Measurements from ENCODE around the gene UBAP2.

The UBAP2 gene

GRCh38 chr9:33919276-33919897 lies 129.3 kb downstream of the UBAP2 start:
- peaks cover 80% of the 10 kb centered on the region for H3K36me3 ChIP-seq (ENCODE audit: low read depth)
- DNase-seq (ENCODE audit: low spot score): no peak
- no peaks in the 10 kb centered on the region for H3K9me3 ChIP-seq (ENCODE audit: severe bottlenecking)
- no peak for ATAC-seq (ENCODE audit: low read depth)
- TF ChIP-seq CTCF (IDR thresholded peaks at IDR 0.05; ENCODE audit: poor library complexity, severe bottlenecking): no peak
- H3K4me1 ChIP-seq (ENCODE audit: insufficient read depth, poor library complexity, severe bottlenecking): no peaks in the 10 kb centered on the region
- H3K4me3 ChIP-seq (ENCODE audit: severe bottlenecking): no peak overlapping the region
- H3K27me3 ChIP-seq (ENCODE audit: insufficient read depth, poor library complexity, severe bottlenecking): no peaks in the 10 kb centered on the region
- no peak overlapping the region for H3K27ac ChIP-seq (ENCODE audit: poor library complexity, severe bottlenecking)

- Histone ChIP-seq H3K36me3 (ENCODE audit: low read depth) (peaks cover 80% of the 10 kb centered on the region), H3K4me1 (ENCODE audit: insufficient read depth, poor library complexity, severe bottlenecking) (no peaks in the 10 kb centered on the region), H3K4me3 (ENCODE audit: severe bottlenecking) (no peak overlapping the region), H3K9me3 (ENCODE audit: severe bottlenecking) (no peaks in the 10 kb centered on the region), H3K27me3 (ENCODE audit: insufficient read depth, poor library complexity, severe bottlenecking) (no peaks in the 10 kb centered on the region), H3K27ac (ENCODE audit: poor library complexity, severe bottlenecking) (no peak overlapping the region)
- TF ChIP-seq CTCF (IDR thresholded peaks at IDR 0.05; ENCODE audit: poor library complexity, severe bottlenecking): no peak
- ATAC-seq (ENCODE audit: low read depth): no peak
- DNase-seq (ENCODE audit: low spot score): no peak
Observed at GRCh38 chr9:33917036-33917435, 131.7 kb downstream of the UBAP2 start.

GRCh38 chr9:33914887-33915628 lies 133.6 kb downstream of the UBAP2 start:
- peaks cover 67% of the 10 kb centered on the region for H3K36me3 ChIP-seq (ENCODE audit: low read depth)
- TF ChIP-seq CTCF (IDR thresholded peaks at IDR 0.05; ENCODE audit: poor library complexity, severe bottlenecking): no peak
- H3K4me1 ChIP-seq (ENCODE audit: insufficient read depth, poor library complexity, severe bottlenecking): no peaks in the 10 kb centered on the region
- ATAC-seq (ENCODE audit: low read depth) (no peak), DNase-seq (ENCODE audit: low spot score) (no peak)
- H3K9me3 ChIP-seq (ENCODE audit: severe bottlenecking): no peaks in the 10 kb centered on the region
- H3K27ac ChIP-seq (ENCODE audit: poor library complexity, severe bottlenecking): no peak overlapping the region
- H3K4me3 ChIP-seq (ENCODE audit: severe bottlenecking): no peak overlapping the region
- no peaks in the 10 kb centered on the region for H3K27me3 ChIP-seq (ENCODE audit: insufficient read depth, poor library complexity, severe bottlenecking)

GRCh38 chr9:33913541-33913940 lies 135.1 kb downstream of the UBAP2 start:
- H3K27ac ChIP-seq (ENCODE audit: poor library complexity, severe bottlenecking): no peak overlapping the region
- DNase-seq (ENCODE audit: low spot score): no peak
- no peaks in the 10 kb centered on the region for H3K4me1 ChIP-seq (ENCODE audit: insufficient read depth, poor library complexity, severe bottlenecking)
- TF ChIP-seq CTCF (IDR thresholded peaks at IDR 0.05; ENCODE audit: poor library complexity, severe bottlenecking): no peak
- H3K27me3 ChIP-seq (ENCODE audit: insufficient read depth, poor library complexity, severe bottlenecking): no peaks in the 10 kb centered on the region
- H3K36me3 ChIP-seq (ENCODE audit: low read depth): peaks cover 60% of the 10 kb centered on the region
- H3K9me3 ChIP-seq (ENCODE audit: severe bottlenecking): no peaks in the 10 kb centered on the region
- no peak for ATAC-seq (ENCODE audit: low read depth)
- no peak overlapping the region for H3K4me3 ChIP-seq (ENCODE audit: severe bottlenecking)

- H3K36me3 ChIP-seq (ENCODE audit: low read depth): peaks cover 39% of the 10 kb centered on the region
Observed at GRCh38 chr9:33908749-33909148, 139.9 kb downstream of the UBAP2 start.

More at GRCh38 chr9:33908749-33909148, 139.9 kb downstream of the UBAP2 start:
- TF ChIP-seq CTCF (IDR thresholded peaks at IDR 0.05; ENCODE audit: poor library complexity, severe bottlenecking): no peak
- Histone ChIP-seq H3K27ac (ENCODE audit: poor library complexity, severe bottlenecking) (no peak overlapping the region), H3K4me1 (ENCODE audit: insufficient read depth, poor library complexity, severe bottlenecking) (no peaks in the 10 kb centered on the region), H3K4me3 (ENCODE audit: severe bottlenecking) (no peak overlapping the region), H3K27me3 (ENCODE audit: insufficient read depth, poor library complexity, severe bottlenecking) (no peaks in the 10 kb centered on the region), H3K9me3 (ENCODE audit: severe bottlenecking) (no peaks in the 10 kb centered on the region)
- ATAC-seq (ENCODE audit: low read depth): no peak
- no peak for DNase-seq (ENCODE audit: low spot score)

Data from RWPE2 (cell line).